ENCODE results near the gene SLC35E4.
"Not testable (repeated sequence)": the region's sequence is repeated elsewhere in the genome, so short reads cannot be mapped to it uniquely, and the experiment has no call there.

SLC35E4 gene, protein sequence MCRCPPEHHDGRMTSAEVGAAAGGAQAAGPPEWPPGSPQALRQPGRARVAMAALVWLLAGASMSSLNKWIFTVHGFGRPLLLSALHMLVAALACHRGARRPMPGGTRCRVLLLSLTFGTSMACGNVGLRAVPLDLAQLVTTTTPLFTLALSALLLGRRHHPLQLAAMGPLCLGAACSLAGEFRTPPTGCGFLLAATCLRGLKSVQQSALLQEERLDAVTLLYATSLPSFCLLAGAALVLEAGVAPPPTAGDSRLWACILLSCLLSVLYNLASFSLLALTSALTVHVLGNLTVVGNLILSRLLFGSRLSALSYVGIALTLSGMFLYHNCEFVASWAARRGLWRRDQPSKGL

DNA sequence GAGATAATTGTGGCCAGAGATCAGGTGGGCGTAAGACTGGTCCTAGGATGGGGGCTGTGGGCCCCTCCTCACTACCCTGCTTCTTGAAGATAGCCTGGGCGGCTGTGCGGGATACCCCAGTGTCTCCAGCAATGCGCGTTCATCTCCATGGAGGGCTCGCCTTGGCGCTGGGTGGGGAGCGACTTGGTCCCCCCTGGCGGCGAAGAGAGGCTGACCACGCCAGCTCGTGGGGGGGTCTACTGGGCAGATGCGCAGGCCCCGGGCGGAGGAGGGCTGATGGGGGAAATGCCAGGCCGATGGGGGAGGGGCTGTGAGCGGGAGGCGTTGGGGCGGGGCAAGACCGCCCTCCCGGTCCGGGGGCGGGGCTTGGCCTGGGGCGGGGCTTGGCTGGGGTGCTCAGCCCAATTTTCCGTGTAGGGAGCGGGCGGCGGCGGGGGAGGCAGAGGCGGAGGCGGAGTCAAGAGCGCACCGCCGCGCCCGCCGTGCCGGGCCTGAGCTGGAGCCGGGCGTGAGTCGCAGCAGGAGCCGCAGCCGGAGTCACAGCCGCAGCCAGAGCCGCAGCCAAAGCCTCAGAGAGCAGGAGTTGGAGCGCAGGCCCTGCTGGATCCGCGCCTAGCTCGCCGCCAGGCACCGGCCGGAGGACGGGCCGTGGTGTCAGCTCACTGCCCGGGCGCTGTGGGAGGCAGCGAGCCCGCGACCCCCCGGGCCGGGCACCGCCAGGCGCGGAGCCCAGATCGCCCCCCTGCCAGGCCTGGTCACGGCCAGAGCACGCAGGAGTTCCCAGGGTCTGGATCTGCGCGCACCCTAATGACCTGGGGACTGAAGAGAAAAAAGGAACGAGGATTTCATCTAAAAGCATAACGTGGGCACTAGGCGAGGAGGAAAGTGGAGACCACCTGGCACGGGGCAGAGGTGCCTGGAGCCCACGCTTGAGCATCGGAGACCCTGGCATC, at the start of gene SLC35E4:
TSS of gene SLC35E4 (plus strand) at position 509 of the 953 bp plus-strand sequence. CDS start 670 bp downstream, outside the sequence.
- DNase-seq (ENCODE audit: low read depth), result peak; percentile 87

DNA sequence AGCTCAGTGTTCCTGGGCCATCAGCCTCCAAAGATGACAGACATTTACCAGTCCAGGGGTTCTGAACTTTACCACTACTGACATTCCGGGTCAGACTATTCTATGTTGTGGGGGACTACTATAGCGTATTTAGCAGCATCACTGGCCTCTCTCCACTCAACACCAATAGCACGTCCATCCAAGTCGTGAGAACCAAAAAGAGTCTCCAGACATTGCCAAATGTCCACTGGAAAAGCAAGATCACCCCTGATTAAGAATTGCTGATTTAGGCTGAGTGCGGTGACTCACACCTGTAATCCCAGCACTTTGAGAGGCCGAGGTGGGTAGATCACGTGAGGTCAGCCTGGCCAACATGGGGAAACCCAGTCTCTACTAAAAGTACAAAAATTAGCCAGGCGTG, 49.2 kb upstream of the SLC35E4 start:
- DNase-seq (ENCODE audit: low read depth), result no peak

DNA sequence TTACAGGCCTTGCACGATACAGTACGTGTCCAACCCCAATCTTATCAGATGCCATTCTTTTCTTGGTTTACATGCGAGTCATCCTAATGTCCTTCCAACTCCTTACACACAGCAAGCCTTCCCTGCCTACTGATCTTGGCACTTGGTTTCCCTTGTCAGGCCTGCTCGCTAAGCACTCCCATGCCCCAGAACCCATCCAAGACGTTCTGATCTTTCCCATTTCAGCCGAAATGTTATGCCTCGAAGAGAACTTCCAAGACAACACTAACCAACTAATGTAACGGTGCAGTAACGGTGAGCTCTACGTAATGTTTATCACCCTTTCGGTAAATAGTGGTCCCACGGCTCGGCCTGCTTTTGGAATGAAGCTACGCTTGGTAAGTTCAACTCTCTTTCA, 44.4 kb upstream of the SLC35E4 start:
- peak; percentile 57 for DNase-seq (ENCODE audit: low read depth)

DNA sequence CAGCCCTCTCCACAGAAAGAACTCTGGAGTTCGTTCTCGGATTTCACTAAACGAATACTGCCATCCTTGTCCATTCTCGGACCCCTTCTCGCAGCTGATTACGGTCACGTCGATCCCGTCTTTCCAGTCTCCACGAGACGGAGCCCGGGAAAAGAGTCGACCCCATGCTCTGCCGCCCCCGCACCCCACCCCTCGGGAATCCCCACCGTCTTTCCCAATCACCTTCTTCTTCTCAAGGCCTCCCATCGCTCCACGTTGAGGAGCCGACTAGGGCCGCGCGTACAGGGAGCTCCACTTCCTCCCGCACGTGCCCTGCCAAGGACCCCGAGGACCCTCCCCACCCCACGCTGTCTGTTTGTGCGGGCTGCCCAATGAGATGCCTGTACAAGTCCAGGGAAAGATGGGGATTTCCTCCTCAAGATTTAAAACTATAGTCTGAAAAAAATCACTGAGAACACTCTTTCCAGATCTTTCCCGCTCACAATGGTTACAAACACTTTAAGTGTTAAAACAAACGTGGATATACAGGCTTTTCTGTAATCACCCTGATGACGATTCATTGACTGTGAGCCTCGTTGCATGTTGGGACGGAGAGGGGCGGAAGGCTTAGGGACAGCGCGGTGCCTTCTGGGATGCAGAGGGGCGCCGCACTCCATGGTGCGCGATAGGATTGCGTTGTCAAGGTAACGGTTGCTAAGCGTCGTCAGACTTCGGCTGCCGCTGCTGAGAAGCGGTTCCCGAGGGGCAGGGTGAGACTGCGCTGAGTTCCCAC, 43.8 kb upstream of the SLC35E4 start, which contains the start of gene PES1:
TSS of gene PES1 (minus strand) at position 323 of the 772 bp plus-strand sequence. CDS start at position 246, 77 bp downstream.
- DNase-seq (ENCODE audit: low read depth), result peak; percentile 99

DNA sequence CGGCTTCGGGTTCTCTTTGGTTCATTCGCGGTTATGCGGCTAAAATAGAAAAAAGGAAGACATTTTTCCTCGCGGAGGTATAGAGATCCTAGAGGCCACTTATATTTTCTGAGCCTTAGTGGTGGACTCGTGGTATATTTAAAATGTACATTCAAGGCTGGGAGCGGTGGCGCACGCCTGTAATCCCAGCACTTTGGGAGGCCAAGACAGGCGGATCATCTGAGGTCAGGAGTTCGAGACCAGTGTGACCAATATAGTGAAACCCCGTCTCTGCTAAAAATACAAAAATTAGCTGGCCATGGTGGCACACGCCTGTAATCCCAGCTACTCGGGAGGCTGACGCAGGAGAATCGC, 43.2 kb upstream of the SLC35E4 start:
- DNase-seq (ENCODE audit: low read depth), result not testable (repeated sequence)

DNA sequence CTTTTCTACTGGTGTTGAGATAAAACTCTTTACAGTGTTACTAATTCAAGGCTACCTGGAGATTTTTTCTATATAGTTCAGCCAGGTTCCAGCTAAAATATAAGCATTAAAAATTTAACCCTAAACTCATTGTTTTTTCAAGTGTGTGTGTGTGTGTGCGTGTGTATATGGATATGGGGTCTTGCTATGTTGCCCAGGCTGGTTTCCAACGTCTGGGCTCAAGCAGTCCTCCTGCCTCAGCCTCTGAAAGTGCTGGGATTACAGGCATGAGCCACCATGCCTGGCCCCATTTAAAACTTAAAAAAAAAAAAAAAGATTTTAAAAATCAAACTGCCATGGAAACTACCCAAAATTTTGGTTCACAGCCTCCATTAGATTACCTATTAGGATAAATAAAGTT, 39.4 kb upstream of the SLC35E4 start:
- DNase-seq (ENCODE audit: low read depth), result no peak

DNA sequence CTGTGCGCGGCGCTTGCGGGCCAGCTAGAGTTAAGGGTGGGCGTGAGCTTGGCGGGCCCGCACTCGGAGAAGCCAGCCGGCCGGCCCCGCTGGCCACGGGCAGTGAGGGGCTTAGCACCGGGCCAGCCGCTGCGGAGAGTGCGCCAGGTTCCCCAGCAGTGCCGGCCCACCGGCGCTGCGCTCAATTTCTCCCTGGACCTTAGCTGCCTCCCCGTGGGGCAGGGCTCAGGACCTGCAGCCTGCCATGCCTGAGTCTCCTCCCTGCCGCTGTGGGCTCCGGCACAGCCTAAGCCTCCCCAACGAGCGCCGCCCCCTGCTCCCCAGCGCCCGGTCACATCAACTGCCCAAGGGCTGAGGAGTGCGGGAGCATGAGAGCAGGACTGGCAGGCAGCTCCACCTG, 38.7 kb upstream of the SLC35E4 start:
- DNase-seq (ENCODE audit: low read depth), result no peak

DNA sequence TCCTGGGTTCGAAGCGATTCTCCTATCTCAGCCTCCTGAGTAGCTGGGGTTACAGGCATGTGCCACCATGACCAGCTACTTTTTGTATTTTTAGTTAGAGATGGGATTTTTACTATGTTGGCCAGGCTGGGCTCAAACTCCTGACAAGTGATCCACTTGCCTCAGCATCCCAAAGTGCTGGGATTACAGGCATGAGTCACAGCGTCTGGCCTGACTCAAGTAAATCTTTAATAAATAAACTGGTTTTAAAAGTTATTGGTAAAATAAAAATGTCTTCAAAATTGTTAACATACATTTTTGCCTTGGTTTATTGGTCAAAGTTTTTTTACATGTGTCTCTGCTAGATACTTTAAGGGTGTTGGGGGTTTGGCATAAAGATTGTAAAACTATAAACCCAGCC, 36.6 kb upstream of the SLC35E4 start:
- DNase-seq (ENCODE audit: low read depth), result peak; percentile 37

DNA sequence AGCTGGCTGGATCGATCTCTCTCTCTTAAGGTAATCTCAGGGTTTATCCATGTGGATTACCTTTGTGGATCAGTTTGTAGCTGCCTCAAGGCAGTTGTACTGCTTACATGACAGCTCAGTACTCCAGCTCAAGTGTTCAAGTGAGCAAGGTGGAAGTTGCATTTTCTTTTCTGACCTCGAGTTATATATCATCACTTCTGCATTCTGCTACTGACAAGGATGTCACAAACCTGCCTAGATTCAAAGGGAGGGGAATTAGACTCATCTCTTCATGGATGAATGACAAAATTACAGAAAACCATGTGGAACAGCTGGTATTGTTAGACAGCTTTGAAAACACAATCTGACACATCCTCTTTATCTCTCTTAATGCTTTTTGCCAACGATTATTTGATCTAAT, 34.7 kb upstream of the SLC35E4 start:
- no peak for DNase-seq (ENCODE audit: low read depth)

DNA sequence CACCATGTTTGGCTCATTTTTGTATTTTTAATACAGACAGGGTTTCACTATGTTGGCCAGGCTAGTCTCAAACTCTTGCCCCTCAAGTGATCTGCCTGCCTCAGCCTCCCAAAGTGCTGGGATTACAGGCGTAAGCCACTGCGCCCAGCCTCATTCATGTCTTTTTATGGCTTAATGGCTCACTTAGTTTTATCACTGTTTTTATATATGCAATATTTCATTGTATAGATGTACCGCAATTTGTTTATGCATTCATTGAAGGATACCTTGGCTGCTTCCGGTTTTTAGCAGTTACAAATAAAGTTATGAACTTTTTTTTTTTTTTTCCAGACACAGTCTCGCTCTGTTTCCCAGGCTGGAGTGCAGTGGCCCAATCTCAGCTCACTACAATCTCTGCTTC, 34.1 kb upstream of the SLC35E4 start:
- DNase-seq (ENCODE audit: low read depth), result no peak

DNA sequence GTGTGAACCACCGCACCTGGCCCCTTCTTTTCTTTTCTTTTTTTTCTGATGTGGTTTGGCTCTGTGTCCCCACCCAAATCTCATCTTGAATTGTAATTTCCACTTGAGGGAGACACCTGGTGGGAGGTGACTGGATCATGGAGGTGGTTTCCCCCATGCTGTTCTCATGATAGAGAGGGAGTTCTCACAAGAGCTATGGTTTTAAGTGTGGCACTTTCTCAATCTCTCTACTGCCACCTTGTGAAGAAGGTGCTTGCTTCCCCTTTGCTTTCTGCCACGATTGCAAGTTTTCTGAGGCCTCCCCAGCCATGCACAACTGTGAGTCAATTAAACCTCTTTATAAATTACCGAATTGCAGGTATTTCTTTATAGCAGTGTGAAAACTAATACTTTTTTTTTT, 33.5 kb upstream of the SLC35E4 start:
- DNase-seq (ENCODE audit: low read depth), result peak; percentile 53

DNA sequence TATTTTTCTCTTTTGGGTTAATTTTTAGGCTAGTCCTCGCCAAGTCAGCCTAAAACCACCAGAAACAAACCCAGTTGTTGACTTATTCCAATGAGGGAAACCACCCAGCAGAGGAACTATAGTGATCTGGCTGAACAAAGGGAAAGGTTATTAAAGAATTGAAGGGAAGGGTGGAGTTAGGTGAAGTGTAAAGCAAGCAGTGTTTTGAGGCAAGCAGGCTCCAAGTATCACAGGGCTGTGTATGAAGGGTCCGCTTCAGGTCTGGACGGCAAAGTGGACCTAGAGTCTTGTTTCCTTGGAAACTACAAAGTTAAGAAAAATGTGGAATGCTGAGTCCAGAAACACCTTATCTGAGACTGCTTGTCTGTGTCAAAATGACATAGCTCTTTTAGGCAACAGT, 31.8 kb upstream of the SLC35E4 start:
- no peak for DNase-seq (ENCODE audit: low read depth)

DNA sequence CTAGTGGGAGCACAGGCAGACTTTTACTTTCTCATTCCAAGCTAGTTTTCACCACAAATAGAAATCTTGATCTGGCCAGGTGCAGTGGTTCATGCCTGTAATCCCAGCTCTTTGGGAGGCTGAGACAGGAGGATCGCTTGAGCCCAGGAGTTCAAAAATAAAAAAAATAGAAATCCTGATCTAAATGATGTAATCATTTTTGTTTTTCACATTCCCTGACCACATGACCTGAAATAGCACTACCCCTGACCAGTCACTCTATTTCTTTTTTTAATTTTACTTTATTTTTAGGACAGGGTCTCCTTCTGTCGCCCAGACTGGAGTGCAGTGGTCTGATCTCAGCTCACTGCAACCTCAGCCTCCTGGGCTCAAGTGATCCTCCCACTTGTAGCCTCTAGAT, 30.9 kb upstream of the SLC35E4 start:
- no peak for DNase-seq (ENCODE audit: low read depth)

DNA sequence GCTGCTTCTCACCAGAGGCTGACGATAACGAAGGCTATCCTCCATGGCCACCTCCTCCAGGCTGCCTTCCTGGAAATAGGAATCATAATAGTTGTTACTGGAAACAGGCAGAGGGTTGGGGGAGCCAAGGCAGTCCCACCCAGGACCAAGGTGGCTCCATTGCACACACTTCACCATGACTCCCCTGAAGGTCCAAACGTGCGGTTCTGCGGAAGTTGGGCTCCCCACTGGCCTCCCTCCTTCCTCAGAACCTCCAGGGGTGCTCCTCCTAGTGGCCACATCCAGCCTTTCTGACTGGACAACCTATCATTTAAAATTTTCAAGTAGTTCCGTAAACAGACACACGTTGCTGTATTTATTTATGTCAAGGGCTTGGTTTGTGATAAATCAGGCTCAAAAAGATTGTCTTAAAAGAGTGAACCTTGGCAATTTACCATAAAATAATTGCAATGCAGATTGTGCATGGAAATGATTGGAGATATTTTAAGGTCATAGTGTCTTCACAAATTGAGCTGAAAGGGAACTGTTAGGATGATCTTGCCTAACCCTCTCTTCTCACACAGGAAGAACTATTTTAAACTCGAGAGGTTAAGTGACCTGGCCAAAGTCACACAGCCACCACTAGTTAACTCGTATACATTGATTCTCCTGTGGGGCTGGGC, 30.0 kb upstream of the SLC35E4 start:
- peak; percentile 55 for DNase-seq (ENCODE audit: low read depth)

DNA sequence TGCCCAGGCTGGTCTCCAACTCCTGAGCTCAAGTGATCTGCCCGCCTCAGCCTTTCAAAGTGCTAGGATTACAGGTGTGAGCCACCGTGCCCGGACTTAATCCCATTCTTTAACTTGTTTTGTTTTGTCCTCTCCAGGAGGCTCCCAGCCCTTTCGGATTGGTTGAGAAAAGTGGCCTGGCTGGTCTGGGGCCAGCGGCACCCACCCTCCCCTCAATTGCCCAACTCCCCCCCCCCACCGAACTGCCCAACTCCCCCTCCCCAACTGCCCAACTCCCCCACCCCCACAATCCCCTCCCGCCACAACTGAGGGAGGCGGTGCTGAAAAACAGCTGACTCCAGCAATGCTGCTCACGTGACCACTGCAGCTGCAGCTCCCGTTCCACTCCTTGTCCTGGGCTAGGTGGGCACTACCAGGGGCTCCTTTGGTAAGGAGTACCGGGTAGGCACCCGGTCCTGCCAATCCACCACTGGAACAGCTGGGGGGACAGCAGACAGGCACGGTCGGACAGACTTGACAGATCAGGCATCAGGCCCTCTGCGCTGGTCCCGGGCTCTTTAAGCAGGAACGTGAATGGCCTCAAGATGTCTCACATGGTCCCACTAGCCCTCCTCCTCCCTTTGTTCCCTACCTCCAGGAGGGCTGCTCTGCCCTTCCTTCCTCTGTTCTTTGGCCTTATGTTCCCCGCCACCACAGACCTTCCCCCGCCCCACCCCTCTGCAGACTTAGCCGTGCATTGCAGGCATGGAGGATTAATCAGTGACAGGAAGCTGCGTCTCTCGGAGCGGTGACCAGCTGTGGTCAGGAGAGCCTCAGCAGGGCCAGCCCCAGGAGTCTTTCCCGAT, 28.9 kb upstream of the SLC35E4 start, which contains the start of gene TCN2:
TSS of gene TCN2 (plus strand) at position 720 of the 845 bp plus-strand sequence. CDS start 158 bp downstream, outside the sequence.
- DNase-seq (ENCODE audit: low read depth), result peak; percentile 71

DNA sequence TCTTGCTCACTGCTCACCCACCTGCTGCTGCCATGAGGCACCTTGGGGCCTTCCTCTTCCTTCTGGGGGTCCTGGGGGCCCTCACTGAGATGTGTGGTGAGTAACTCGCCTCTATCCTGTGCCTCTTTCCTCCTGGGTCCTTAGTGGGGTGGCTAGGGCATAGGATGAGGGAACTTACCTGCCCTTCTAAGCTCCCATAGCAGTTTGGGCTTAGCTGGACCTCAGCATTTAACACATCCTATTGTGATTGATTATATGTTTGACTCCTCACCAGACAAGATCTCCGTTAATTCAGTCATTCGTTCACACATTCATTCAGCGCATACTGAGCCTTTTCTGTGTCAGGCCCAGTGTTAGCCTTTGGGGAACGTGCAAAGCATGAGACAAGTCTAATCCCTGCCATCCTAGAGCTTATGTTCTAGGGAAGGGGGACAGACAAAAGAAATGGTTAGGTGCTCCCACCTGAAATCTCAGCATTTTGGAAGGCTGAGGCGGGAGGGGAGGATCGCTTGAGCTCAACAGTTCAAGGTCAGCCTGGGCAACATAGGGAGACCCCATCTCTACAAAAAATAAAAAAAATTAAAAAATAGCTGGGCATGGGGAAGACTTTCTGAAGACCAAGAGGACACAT, 28.2 kb upstream of the SLC35E4 start:
- no peak for DNase-seq (ENCODE audit: low read depth)

DNA sequence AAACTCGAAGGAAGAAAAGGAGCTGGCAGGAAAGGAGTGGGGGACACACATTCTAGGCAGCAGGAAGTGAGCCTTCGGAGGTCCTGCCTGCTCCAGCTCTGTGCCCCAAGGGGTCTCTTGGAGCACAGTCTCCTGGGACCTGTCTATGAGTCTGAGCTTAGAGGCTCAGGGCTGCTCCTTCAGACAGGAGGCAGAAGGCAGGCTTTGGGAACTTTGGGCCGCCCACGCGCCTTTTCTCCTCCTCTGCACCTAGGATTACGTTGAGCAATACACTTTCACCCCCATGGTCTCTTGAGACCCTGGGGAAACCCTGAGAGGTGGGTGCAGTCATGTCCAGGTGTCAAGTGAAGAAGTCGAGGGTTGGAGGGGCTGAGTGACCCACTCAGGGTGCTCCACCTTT, 27.6 kb upstream of the SLC35E4 start:
- no peak for DNase-seq (ENCODE audit: low read depth)

DNA sequence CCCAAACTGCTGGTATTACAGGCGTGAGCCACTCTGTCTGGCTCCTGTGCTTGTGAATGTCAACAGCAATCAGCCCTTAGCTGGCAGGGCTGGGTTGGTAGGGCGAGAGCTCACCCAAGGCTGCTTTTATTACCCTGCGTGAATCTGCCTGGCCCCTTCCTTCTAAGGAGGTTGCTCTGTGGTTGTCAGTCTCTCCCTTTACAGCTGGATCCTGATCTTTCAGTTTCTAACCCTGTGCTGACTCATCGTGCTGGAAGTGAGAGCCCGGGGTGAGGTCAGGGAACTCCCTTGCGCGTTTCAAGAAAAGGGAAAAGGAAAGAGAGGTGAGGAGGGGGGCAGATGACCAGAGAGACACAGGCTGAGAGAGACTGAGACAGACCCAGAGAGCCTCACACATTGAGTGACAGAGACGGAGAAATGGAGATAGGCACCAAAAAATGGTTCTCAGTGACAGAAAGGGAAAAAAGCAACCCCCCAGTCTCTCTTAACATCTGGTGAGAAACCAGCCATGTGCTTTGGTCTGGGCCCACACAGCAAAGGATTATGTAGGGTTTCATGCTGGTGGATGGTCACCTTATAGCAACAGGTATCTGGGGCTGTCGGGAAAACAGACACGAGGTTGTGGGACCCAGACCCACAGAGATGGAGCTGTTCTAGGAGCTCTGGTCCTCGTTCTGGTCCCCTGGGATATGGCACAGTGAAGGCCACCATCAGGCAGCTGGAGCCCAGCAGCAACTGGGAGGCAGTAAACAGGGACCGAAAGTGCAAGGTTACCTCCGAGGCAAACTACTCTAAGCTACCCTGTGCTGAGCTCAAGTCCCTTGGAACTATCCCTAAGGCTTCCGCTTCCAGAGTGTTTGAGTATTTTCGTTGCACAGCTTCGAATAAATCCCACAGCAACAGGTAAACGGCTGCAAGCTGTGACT, 26.1 kb upstream of the SLC35E4 start:
- peak; percentile 92 for DNase-seq (ENCODE audit: low read depth)

DNA sequence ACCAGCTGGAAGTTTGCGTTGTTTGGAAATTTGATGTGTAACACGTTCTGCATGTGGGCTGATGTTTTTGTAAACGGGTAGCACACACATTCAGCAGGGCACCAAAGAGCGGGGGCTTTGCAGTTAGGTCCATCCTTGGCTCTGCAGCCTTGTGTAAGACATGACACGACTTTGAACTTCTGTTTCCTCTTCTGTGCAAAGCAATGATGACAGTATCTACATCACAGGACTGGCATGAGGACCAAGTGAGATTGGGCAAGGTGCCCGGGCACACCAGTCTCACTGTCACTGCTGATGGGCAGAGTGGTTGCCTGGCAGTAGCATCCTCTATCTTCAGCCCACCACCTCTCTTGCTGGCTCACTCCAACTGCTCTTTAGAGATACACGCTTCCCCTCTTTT, 25.3 kb upstream of the SLC35E4 start:
- DNase-seq (ENCODE audit: low read depth), result no peak

Data from iris pigment epithelial cell (primary cell).